ENCODE measurements around the gene CFAP126.

DNA sequence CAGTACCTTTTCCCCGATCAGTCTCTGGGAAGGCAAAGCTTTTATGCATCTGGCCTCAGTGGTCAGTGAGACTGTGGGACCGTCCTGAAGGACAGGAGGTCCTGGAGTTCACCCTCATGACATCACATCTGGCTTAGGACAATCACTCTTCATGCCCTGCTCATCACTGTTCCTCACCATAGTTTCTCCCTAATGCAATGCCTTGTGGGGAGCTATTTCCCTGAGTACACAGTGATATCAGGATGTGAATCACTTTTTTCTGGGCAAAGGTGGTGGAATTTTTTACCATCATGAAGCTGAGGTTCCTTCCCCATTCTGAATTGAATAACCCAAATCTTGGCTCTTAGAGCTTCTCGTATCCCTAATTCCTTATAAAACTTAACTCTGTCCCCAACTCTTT lies 34.8 kb upstream of the CFAP126 start:
- TF ChIP-seq CTCF (IDR thresholded peaks at IDR 0.05) (no peak), POLR2A (IDR thresholded peaks at IDR 0.05) (no peak)
